ENCODE measurements around the gene MET.

GRCh38 chr7:116837586-116837985 lies 165.6 kb downstream of the MET start:
- TF ChIP-seq POLR2A (IDR thresholded peaks at IDR 0.05; ENCODE audit: low read length): no peak
- TF ChIP-seq GATA1 (IDR thresholded peaks at IDR 0.05; ENCODE audit: low read depth, low read length): no peak

All from erythroblast (primary cell).